GM12873 (cell line): Measurements from ENCODE around the gene F13A1.

Experiments
- CTCF ChIP-seq: IDR thresholded peaks from 2 replicates; pipeline ENCODE4 v1.5.1; 2012; ENCODE audit warnings: low read depth, mild to moderate bottlenecking, moderate library complexity, low read length, control low read depth; ENCODE audit not compliant: insufficient read depth; ENCODE audit errors: missing control alignments

F13A1 gene

DNA sequence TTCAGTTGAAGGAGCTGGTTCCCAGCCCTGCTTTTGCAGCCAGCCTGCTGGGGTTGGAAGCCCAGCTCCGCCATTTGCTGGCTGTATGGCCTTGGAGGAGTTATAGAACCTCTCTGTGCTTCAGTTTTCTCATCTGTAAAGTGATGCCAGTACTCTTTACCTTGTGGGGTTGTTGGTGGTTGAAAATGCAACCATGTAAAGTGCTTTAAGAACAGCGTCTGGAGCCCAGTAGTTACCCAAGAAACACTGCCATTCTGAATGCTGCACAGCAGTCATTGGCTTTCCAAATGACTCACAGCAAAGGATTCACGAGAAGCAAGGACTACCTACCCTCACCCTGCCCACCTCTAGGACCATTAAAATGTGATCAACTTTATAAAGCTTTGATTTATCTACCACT, 154.4 kb downstream of the F13A1 start:
- no peak for TF ChIP-seq CTCF

GRCh38 chr6:6164367-6164766, 156.1 kb downstream of the F13A1 start:
- no peak for TF ChIP-seq CTCF

DNA sequence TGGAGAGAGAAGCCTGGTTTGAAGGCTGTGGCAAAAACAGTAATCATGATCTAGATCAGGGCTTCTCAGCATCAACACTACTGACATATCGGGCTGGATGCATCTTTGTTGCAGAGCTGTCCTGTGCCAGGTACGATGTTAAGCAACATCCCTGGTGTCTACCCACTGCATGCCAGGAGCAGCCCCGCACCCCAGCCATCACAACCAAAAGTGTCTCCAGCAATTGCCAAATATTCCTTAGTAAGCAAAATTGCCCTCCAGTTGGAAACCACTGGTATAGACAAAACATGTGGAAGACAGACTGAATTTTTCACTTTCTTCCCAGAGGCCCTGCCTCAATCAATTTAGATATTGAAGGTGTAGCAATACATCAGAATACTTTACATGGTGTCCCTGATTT, 166.1 kb downstream of the F13A1 start:
- TF ChIP-seq CTCF: no peak

- TF ChIP-seq CTCF: no peak
These were observed 168.4 kb downstream of the F13A1 start for GRCh38 chr6:6152060-6152459.

DNA sequence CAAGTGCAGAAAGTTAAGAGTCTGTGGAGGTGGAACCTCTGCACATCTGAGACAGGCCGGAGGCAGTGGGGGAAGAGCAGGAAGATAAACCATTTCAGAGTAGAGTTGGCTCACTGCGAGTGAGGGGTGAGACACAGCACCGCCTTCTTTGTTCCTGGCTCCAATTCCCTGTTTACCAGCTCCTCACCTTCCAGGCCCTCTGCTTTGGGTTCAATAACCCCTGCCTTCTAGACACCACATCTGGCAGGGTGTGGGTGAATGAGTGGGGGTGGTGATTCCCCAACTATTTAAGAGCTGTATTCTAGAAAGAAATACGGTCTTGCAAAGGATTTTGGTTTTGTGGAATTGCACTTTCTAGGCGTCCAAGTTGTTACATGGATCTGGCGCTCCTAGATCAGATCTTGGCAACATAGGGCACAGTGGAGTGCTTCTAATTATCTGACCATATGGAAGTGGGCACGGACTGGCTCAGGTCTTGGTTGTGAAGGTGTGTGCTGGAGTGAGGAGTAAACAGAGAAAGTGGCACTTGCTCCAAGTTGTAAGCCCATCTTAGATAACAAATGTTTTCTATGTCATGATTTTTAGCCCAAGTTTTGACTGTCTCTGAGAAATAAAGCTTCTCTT, 172.2 kb downstream of the F13A1 start:
- TF ChIP-seq CTCF: no peak

DNA sequence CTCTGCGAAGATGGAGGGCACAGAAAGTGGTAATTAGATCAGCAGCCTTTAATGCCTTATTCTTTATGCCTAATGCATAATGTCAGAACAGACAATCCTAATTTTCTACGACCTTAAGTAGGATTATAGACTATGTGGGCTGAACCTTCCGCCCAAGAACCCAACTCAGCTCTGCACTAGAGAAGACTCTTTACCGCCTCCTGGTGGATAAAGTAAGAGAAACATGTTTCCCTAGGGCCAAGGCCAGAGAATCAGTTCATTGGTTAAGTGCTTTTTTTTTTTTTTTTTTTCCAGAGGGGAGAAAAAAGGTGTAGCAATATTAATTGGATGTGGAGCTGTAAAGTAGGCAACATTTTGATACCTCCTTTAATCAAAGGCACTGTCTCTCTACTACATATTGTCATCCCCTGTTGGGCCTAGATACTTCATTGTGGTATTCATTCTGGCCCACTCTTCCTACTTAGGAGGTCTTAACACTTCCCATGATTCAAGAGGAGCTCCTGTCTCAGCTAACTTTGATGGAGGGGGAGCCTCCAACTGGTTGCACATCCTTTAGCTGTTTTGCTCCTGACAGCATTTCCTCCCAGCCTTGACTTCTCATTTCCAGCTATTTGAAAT, 188.9 kb downstream of the F13A1 start:
- TF ChIP-seq CTCF: peak; percentile 68

- TF ChIP-seq CTCF: no peak
These were observed 195.0 kb downstream of the F13A1 start for GRCh38 chr6:6125495-6125894.
